Measurements from ENCODE around the gene SLC16A1.

DNA sequence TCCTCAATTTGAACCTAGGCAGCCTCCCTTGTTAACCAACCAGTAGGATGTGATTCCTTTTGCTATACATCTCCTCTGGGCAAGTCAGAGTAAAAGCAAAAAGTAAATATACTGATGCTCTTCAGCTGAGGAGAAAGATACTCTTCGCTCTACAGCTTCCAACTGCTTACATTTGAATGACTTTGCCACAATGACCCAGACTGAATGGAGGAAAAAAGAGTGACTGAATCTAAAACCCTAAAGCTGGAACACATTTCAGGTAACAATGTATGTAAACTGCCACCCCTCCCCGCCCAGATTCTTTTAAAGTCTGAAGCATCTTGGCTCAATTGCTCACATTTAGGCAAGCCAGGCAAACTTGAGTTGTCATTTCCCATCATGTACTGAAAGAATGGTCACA, 46.1 kb downstream of the SLC16A1 start:
- TF ChIP-seq, protein P1, sequence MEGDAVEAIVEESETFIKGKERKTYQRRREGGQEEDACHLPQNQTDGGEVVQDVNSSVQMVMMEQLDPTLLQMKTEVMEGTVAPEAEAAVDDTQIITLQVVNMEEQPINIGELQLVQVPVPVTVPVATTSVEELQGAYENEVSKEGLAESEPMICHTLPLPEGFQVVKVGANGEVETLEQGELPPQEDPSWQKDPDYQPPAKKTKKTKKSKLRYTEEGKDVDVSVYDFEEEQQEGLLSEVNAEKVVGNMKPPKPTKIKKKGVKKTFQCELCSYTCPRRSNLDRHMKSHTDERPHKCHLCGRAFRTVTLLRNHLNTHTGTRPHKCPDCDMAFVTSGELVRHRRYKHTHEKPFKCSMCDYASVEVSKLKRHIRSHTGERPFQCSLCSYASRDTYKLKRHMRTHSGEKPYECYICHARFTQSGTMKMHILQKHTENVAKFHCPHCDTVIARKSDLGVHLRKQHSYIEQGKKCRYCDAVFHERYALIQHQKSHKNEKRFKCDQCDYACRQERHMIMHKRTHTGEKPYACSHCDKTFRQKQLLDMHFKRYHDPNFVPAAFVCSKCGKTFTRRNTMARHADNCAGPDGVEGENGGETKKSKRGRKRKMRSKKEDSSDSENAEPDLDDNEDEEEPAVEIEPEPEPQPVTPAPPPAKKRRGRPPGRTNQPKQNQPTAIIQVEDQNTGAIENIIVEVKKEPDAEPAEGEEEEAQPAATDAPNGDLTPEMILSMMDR (IDR thresholded peaks at IDR 0.05), result no peak
- no peak for TF ChIP-seq EZH2phosphoT487 (IDR thresholded peaks at IDR 0.05)
